Upper lobe of left lung (tissue), 4 donors: ENCODE data around the gene CRTC1.

Experiments used
- EP300 ChIP-seq, 4 donors: sonication (generic); formaldehyde crosslinking; IDR thresholded peaks; one replicate each; pipeline ENCODE4 v1.5.1; 2017; ENCODE audit warnings: antibody characterized with exemption in 4 of 4, control low read depth in 2 of 4
- POLR2A ChIP-seq, 4 donors: fragments of 450-650 bp; IDR thresholded peaks; one replicate each; pipeline ENCODE4 v1.5.1; 2016 to 2017; ENCODE audit warnings: antibody characterized with exemption in 4 of 4, mild to moderate bottlenecking in 2 of 4
- POLR2AphosphoS5 ChIP-seq, 2 donors: sonication (generic); formaldehyde crosslinking; IDR thresholded peaks; one replicate each; pipeline ENCODE4 v1.5.1; 2017; ENCODE audit warnings: antibody characterized with exemption in 2 of 2
- TF ChIP-seq, protein P1 (sequence below), 6 experiments: fragments of 450-650 bp in 4 of 6; fragments of 200-600 bp in 2 of 6; sonication (generic) in 2 of 6; IDR thresholded peaks; one replicate each; pipeline ENCODE4 v1.5.1; 2016 to 2019; ENCODE audit warnings: antibody characterized with exemption in 6 of 6

DNA sequence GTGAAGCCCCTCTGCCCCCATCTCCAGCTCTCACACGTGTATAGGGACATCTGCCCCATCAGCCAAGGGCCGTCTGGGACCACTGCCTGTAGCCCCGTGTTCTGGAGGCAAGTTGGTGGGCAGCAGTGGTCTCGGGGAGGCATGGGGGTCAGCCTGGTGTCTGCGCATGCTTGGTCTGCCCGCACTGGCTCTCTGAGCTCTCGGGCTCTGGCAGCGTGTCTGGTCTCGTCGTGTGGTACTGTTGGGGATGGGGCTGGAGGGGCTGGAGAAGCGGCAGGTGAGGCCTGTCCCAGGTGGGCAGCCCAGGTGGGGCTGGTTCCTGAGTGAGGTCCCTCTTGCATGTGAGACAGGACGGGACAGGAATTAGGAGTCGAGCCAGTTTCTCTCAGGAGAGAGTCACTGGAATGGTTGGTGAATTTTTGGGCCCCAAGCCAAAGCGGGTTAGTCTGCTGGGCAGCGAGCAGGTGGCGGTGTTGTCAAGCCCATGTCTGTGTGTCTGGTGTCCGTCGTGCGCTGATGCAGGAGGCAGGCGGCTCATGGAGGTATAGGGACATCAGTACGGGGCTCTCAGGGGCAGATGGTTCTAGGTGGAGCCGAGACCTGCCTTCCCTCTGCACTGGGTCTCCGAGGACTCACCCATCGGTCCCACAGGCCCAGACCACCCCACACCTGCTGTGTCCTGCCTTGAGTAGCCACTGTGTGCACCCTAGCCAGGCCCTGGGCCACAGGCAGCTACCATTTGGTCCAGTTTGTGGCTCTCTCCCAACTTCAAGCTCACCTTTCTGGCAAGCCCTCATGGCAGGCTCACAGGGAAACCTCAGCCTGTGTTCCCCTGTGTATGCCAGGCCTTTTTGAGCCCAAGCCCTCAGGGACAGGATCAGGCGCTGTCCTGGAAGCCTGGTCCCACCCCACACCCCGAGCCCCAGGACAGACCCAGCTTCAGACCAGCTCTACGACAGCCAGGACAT lies 89.4 kb downstream of the CRTC1 start:
- TF ChIP-seq POLR2A (IDR thresholded peaks at IDR 0.05) (no peak), POLR2AphosphoS5 (IDR thresholded peaks at IDR 0.05) (no peak), EP300 (IDR thresholded peaks at IDR 0.05) (no peak)
- TF ChIP-seq, protein P1, sequence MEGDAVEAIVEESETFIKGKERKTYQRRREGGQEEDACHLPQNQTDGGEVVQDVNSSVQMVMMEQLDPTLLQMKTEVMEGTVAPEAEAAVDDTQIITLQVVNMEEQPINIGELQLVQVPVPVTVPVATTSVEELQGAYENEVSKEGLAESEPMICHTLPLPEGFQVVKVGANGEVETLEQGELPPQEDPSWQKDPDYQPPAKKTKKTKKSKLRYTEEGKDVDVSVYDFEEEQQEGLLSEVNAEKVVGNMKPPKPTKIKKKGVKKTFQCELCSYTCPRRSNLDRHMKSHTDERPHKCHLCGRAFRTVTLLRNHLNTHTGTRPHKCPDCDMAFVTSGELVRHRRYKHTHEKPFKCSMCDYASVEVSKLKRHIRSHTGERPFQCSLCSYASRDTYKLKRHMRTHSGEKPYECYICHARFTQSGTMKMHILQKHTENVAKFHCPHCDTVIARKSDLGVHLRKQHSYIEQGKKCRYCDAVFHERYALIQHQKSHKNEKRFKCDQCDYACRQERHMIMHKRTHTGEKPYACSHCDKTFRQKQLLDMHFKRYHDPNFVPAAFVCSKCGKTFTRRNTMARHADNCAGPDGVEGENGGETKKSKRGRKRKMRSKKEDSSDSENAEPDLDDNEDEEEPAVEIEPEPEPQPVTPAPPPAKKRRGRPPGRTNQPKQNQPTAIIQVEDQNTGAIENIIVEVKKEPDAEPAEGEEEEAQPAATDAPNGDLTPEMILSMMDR (IDR thresholded peaks at IDR 0.05), result no peak
